ENCODE data around the gene MYO7B. TPM values are rescaled to one million over a fixed set of nuclear protein-coding genes. Genes with fewer than 3 reads are reported as not detected.

MYO7B gene
- total and polyA plus RNA-seq, 2 donors (not counting 1 experiment from before 2014, with no cell fraction given) = under 0.01 TPM; not detected in 1

- H3K4me2 ChIP-seq (ENCODE audit: extremely low read depth, insufficient read depth, low read length) = no peak overlapping the region
- H3K4me1 ChIP-seq (ENCODE audit: control insufficient read depth, extremely low read depth, insufficient read depth, low read length) = peaks cover 6% of the 10 kb centered on the region
- H3K79me2 ChIP-seq (ENCODE audit: control insufficient read depth, insufficient read depth, low read length) = no peaks in the 10 kb centered on the region
- H4K20me1 ChIP-seq (ENCODE audit: control insufficient read depth, extremely low read depth, insufficient read depth, low read length) = no peaks in the 10 kb centered on the region
- no peaks in the 10 kb centered on the region for H3K27me3 ChIP-seq (ENCODE audit: control insufficient read depth, insufficient read depth, low read length)
- H3K9me3 ChIP-seq (ENCODE audit: control insufficient read depth, insufficient read depth, low read depth, low read length) = no peaks in the 10 kb centered on the region
- no peak overlapping the region for H3K4me3 ChIP-seq (replicated peaks in 1 of 4; ENCODE audit: control extremely low read depth in 1 of 4, insufficient read depth in 1 of 4, low read depth in 3 of 4, low read length in 4 of 4)
- TF ChIP-seq CTCF (conservative IDR thresholded peaks at IDR 0.05 in 1 of 2, IDR thresholded peaks at IDR 0.05 in 1 of 2; ENCODE audit: low read depth in 1 of 2, low read length in 2 of 2) = no peak
- H3K36me3 ChIP-seq (ENCODE audit: control insufficient read depth, insufficient read depth, low read length) = no peaks in the 10 kb centered on the region
- no peak overlapping the region for H3K27ac ChIP-seq (ENCODE audit: insufficient read depth, low read length)
- H3K9ac ChIP-seq (ENCODE audit: insufficient read depth, low read length) = no peak overlapping the region
- DNase-seq (ENCODE audit: low read depth in 2 of 2) = no peak
- H2AFZ ChIP-seq (ENCODE audit: low read length) = no peak overlapping the region
Measured at GRCh38 chr2:127685410-127686080, 150.1 kb downstream of the MYO7B start.

Other genes with a start within 250 kb of the MYO7B start
- 37.7 and 38.0 TPM in 2 replicates for gene ERCC3, start 241.5 kb upstream of the MYO7B start, total RNA-seq
- gene ERCC3, start 241.5 kb upstream of the MYO7B start, polyA plus RNA-seq = 38.2 and 47.8 TPM in 2 replicates
- gene MAP3K2, start 147.7 kb upstream of the MYO7B start, total RNA-seq = 30.1 and 32.6 TPM in 2 replicates
- 9.7 and 15.6 TPM in 2 replicates for gene MAP3K2, start 147.7 kb upstream of the MYO7B start, polyA plus RNA-seq
- gene PROC, start 117.3 kb upstream of the MYO7B start, total RNA-seq = not detected in 2 replicates
- gene PROC, start 117.3 kb upstream of the MYO7B start, polyA plus RNA-seq = not detected in 2 replicates
- gene IWS1, start 9.2 kb upstream of the MYO7B start, total RNA-seq = 34.7 and 44.1 TPM in 2 replicates
- gene IWS1, start 9.2 kb upstream of the MYO7B start, polyA plus RNA-seq = 47.4 and 56.0 TPM in 2 replicates
- not detected in 2 replicates for gene GPR17, start 110.5 kb downstream of the MYO7B start, total RNA-seq
- gene GPR17, start 110.5 kb downstream of the MYO7B start, polyA plus RNA-seq = not detected in 2 replicates
- gene LIMS2, start 139.8 kb downstream of the MYO7B start, total RNA-seq = 0.51 and 1.8 TPM in 2 replicates
- gene LIMS2, start 139.8 kb downstream of the MYO7B start, polyA plus RNA-seq = 3.0 and 17.3 TPM in 2 replicates
- 4.1 and 5.1 TPM in 2 replicates for gene SFT2D3, start 165.8 kb downstream of the MYO7B start, total RNA-seq
- gene SFT2D3, start 165.8 kb downstream of the MYO7B start, polyA plus RNA-seq = 3.6 and 5.5 TPM in 2 replicates